Measurements from ENCODE around the gene DNAH2.

DNAH2 gene

GRCh38 chr17:7838090-7839075 lies 120.8 kb downstream of the DNAH2 start:
- DNase-seq (ENCODE audit: low spot score) = peak; percentile 39

- peak; percentile 32 for DNase-seq (ENCODE audit: low spot score)
These were observed 121.8 kb downstream of the DNAH2 start for GRCh38 chr17:7839190-7839875.

- peak; percentile 57 for DNase-seq (ENCODE audit: low spot score)
These were observed 122.3 kb downstream of the DNAH2 start for GRCh38 chr17:7839876-7840261.

GRCh38 chr17:7840441-7840840 lies 122.9 kb downstream of the DNAH2 start:
- peak; percentile 16 for DNase-seq (ENCODE audit: low spot score)

GRCh38 chr17:7840875-7841274 lies 123.3 kb downstream of the DNAH2 start:
- no peak for DNase-seq (ENCODE audit: low spot score)

- DNase-seq (ENCODE audit: low spot score) = peak; percentile 87
These were observed 123.9 kb downstream of the DNAH2 start for GRCh38 chr17:7841396-7841914.

- peak; percentile 89 for DNase-seq (ENCODE audit: low spot score)
These were observed 124.4 kb downstream of the DNAH2 start for GRCh38 chr17:7841915-7842379.

- DNase-seq (ENCODE audit: low spot score) = peak; percentile 81
These were observed 125.1 kb downstream of the DNAH2 start for GRCh38 chr17:7842380-7843256.

- no peak for DNase-seq (ENCODE audit: low spot score)
These were observed 125.7 kb downstream of the DNAH2 start for GRCh38 chr17:7843257-7843535.

- peak; percentile 76 for DNase-seq (ENCODE audit: low spot score)
These were observed 126.2 kb downstream of the DNAH2 start for GRCh38 chr17:7843536-7844291.

GRCh38 chr17:7844292-7845154 lies 127.0 kb downstream of the DNAH2 start:
- peak; percentile 95 for DNase-seq (ENCODE audit: low spot score)

- no peak for DNase-seq (ENCODE audit: low spot score)
These were observed 128.0 kb downstream of the DNAH2 start for GRCh38 chr17:7845359-7846062.

GRCh38 chr17:7846063-7846735 lies 128.7 kb downstream of the DNAH2 start:
- no peak for DNase-seq (ENCODE audit: low spot score)

GRCh38 chr17:7846765-7847661 lies 129.5 kb downstream of the DNAH2 start:
- no peak for DNase-seq (ENCODE audit: low spot score)

- no peak for DNase-seq (ENCODE audit: low spot score)
These were observed 130.6 kb downstream of the DNAH2 start for GRCh38 chr17:7848131-7848579.

GRCh38 chr17:7848739-7849129 lies 131.2 kb downstream of the DNAH2 start:
- DNase-seq (ENCODE audit: low spot score) = no peak

- no peak for DNase-seq (ENCODE audit: low spot score)
These were observed 131.7 kb downstream of the DNAH2 start for GRCh38 chr17:7849130-7849750.

All from hematopoietic multipotent progenitor cell treated with erythropoietin and hydrocortisone succinate and interleukin-3 and kit ligand, for 17 days (in vitro differentiated cells).